HG03460 (cell line): ENCODE results near the gene SPTBN5.

Experiments
- ATAC-seq: cut with Tn5 transposase; IDR thresholded peaks from one replicate; pipeline ENCODE4 v1.9.1; 2021; ENCODE audit not compliant: unreplicated experiment

SPTBN5 gene

GRCh38 chr15:41926185-41927056 is 32.6 kb upstream of the SPTBN5 start:
- ATAC-seq: no peak

DNA sequence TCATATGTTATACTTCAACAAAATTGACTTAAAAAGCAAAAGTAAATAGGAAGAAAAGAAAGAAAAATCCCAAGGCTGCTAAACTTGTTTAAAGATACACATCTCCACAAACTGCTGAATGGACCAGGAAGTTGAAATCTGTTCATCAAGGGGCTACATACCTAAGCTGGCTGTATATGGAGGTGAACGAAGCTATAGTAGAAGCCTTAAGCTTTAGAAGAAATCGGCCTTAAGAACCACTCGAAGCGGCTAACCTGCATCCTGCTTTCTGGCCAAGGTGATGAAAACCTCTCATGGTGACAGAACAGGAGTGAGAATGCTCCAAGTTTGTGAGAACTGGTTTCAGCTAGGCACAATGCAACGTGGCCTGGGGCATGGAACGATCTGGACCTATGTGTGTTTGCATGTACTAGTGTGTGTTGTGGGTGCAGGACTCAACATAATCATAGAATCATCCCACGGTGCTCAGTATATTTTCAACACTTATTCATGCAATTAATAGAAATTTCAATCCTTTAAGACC is 31.3 kb upstream of the SPTBN5 start:
- no peak for ATAC-seq

DNA sequence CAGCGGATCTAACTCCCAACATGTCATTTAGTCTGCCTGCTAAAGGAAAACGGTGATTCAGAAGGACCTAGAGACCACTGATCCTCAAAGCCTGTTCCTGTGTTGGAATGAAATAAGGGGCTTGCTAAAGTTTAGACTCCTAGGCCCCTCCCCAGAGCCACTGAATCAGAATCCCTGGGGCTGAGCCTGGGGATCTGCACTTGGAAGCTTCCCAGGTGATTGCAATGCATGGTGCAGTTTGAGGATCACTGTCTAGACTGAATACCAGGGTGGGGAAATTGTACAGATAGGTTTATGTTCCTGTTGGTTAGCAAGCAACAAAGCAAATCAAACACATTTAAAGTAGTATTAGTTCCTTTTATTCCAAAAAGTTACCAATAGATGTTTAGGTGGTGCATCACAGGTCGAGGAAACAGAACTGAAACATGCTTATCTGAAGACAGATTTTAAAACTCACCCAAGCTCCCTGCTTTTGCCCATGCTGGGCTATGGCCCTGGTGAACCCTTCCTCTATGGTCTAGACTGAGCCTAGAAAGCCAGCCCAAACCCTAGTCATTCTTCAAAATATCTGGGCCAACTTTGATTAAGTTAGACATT is 29.6 kb upstream of the SPTBN5 start:
- ATAC-seq: no peak

GRCh38 chr15:41922353-41922752 is 28.5 kb upstream of the SPTBN5 start:
- ATAC-seq: no peak

GRCh38 chr15:41921639-41922038 is 27.8 kb upstream of the SPTBN5 start:
- ATAC-seq: no peak

- no peak for ATAC-seq
Measured at GRCh38 chr15:41921167-41921566, 27.3 kb upstream of the SPTBN5 start.

DNA sequence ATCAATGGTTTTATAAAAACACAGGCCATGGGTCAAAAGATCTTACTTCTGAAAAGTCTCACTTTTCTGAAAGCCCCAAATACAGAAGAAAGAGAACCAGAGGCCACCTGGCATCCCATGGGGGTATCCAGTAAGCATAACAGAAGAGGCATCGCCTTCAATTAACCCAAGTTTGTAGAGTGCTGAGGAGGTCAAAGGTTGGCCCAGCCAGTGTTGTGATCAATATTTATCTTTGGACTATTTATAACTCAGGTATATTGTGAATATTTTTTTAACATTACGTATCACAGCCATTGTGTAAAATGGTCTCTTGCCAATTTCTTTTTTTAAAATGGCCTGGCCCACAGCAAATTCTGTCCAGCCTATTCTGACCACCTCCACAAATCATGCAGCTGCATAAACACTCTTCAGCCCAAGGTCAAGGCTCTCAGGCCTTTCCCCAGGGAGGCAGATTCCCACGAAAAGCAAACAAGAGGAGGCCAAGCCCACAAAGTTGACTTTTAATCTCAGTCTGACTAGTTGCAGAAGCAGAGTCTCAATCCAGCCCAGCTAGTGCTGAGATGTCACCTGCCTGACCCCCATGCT is 26.2 kb upstream of the SPTBN5 start:
- no peak for ATAC-seq

- ATAC-seq: no peak
Measured at GRCh38 chr15:41919201-41919820, 25.5 kb upstream of the SPTBN5 start.

GRCh38 chr15:41918506-41919126 is 24.8 kb upstream of the SPTBN5 start:
- ATAC-seq: no peak

DNA sequence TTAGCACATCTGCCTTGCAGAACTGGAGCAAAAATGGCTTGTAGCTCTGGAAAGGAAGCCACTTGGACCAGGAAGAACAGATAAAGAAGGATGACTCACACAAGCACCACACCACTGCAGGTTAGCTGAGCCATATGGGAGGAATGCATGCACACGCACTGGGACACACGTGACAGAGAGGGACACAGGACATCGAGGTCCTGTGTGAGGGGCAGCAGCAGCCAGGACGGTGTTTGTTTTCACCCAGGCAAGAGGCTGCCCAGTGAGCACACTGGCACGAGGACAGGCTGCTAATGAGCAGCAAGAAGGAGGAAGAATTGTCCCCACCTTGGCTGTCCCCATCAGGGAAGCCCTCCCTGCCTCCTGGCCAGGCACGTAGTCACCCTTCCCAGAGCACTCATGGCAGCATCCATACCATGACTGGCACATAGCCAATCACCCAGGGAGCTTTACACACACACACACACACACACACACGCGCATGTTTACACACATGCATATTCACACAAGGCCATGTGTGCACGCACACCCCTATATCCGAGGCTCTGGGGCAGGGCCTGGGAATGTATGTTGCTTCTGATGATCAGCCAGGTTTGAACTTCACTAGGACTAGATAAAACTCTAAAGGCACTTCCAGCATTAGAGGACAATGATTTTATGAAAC is 24.0 kb upstream of the SPTBN5 start:
- no peak for ATAC-seq

DNA sequence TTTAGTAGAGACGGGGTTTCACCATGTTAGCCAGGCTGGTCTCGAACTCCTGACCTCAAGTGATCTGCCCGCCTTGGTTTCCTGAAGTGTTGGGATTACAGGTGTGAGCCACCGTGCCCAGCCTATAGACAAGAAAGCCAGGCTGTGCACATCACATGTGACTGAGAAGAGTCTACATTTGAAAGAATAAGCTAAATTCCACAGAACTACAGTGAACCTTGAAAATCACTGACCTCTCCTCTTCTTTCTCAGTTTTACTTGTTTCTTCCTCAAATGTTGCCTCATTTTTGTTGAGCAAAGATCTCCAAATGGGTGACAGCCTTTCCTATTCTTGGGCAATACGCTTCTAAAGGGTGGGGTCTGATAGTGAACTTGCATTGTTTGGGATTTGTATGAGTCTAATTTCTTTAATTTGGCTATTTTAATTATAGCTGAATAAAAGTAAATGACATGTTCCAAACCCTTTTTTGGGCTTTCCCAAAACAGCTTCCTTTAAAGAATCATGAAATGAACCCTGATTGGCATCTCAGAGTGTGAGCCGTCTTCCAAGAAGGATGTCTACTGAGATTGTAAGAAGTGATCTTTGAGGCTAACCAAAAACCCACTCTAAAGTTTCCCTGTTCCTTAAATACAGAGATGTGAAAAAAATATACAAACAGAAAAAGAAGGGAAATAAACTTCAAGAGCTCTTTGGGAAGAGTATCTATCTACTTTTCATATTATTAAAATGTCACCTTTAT is 21.6 kb upstream of the SPTBN5 start:
- no peak for ATAC-seq

- ATAC-seq: no peak
Measured at GRCh38 chr15:41914411-41914810, 20.6 kb upstream of the SPTBN5 start.

DNA sequence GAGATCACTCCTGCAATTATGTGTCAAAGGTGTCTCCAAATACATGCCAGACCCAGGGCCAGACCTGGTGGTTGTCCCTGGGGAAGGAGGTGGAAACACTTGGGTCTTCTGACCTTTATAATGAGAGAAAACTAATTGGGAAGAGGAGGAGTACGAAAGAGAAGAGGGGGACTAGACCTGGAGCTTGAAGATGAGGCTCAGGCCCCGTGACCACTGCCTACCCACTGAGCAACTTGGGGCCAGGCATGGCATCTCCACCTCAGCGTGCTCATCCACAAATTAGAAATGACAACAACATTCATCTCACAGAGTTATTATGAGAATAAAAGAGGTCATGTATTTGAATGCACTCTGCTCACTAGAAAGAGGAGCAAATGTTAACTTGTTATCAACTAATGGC is 19.4 kb upstream of the SPTBN5 start:
- no peak for ATAC-seq

- no peak for ATAC-seq
Measured at GRCh38 chr15:41911691-41912345, 18.0 kb upstream of the SPTBN5 start.

DNA sequence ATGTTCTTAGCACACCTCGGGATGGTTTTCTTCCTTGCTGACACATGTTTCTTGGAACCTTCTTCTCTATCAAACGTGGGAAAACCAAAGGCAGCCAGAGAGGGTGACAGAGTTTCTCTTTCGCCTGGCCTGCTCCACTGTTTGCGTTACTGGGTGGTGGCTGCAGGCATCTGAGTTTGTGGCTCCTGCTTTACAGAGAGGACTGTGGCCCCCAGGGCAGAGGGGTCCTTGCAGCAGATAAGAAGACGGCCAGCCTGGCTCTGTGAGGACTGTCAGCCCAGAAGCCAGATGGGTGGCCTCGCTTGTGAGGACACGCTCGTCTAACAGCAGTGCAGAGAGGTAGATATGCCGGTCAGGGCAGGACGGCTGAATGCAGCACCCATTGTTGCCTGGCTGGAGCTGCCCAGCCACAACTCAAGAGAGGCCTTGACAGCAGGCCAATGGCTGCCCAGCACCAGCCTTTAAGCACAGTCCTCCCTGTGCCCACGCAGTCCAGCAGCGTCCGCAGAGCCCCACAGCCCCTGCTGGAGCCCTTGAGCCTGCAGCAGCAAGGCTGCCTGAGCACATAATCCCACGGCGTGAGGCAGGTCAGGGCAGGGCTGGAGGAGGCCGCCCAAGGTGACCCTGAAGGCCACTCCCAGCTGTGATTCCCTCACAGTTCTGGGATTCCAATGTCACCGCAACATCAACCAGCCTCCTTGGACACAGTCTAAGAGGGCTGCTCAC is 15.0 kb upstream of the SPTBN5 start:
- no peak for ATAC-seq

- ATAC-seq: no peak
Measured at GRCh38 chr15:41907141-41907540, 13.3 kb upstream of the SPTBN5 start.

GRCh38 chr15:41906608-41907007 is 12.8 kb upstream of the SPTBN5 start:
- no peak for ATAC-seq

DNA sequence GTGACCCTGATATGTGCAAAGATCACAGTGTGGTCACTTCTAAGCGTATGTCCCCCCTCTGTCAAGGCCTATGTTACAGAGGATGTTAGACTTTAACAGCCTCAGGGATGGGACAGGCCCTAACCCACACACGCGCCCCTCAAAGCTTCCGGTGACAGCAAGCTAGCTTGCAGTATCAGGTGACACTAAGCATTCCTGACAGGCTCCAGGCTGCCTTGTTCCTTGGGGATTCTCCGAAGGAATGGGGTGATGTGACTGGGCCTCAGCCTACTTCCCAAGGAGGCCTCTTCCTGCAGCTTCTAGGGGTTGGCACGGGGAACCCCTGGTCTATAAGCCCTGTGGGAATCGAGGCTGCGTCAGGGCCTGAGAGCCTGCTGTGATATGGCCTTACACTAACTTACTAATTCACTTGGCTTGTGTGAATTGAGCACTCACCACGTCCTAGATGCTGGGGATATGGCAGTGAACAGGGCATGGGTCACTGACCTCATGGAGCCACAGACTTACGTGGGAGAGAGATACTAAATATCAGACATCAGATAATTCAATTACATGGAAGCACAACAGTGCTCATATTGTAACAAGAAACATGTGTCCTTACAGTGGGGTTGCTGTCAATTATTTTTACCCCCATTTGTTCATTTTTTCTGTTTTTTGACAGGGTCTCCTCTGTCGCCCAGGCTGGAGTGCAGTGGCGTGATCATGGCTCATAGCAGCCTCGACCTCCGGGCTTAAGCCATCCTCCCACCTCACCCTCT is 11.4 kb upstream of the SPTBN5 start:
- ATAC-seq: no peak
